ENCODE results near the gene VPS37C.
A peak's percentile ranks its signal among the peaks of the same experiment; 100 is the strongest.

Gene VPS37C

GRCh38 chr11:61147791-61148620 is 13.2 kb downstream of the VPS37C start:
- Histone ChIP-seq H3K27me3 (ENCODE audit: control insufficient read depth in 3 of 3, insufficient read depth in 3 of 3, low read depth in 1 of 3, low read length in 3 of 3) (no peaks in the 10 kb centered on the region), H3K36me3 (replicated peaks in 1 of 2; ENCODE audit: control insufficient read depth in 2 of 2, insufficient read depth in 2 of 2, low read length in 2 of 2) (no peaks in the 10 kb centered on the region), H3K27ac (replicated peaks; ENCODE audit: low read length) (no peak overlapping the region), H3K4me2 (ENCODE audit: insufficient read depth, low read length, poor library complexity, severe bottlenecking) (no peak overlapping the region), H2AK5ac (ENCODE audit: low read depth, low read length) (no peak overlapping the region), H3K4ac (ENCODE audit: low read length) (no peak overlapping the region), H2BK12ac (ENCODE audit: low read length) (no peak overlapping the region), H2BK15ac (ENCODE audit: low read length) (no peak overlapping the region), H3K4me3 (ENCODE audit: low read length in 2 of 2) (peak overlapping the region in 1 of 2 donors; percentile 31), H3K14ac (ENCODE audit: low read length) (peak overlapping the region; percentile 48), H3K23ac (ENCODE audit: low read depth, low read length, poor library complexity) (no peak overlapping the region), H4K91ac (ENCODE audit: low read depth, low read length, poor library complexity) (no peak overlapping the region), H3K79me1 (ENCODE audit: low read depth, low read length) (peaks cover 17% of the 10 kb centered on the region), H3K9me3 (replicated peaks in 1 of 2; ENCODE audit: control insufficient read depth in 2 of 2, insufficient read depth in 1 of 2, low read depth in 1 of 2, low read length in 2 of 2) (no peaks in the 10 kb centered on the region), H3K9ac (ENCODE audit: low read depth, low read length, poor library complexity) (no peak overlapping the region), H3K4me1 (ENCODE audit: control insufficient read depth in 2 of 2, insufficient read depth in 1 of 2, low read depth in 1 of 2, low read length in 2 of 2) (peaks cover 28 to 46% of the 10 kb centered on the region in 2 donors), H4K8ac (ENCODE audit: low read depth, low read length) (no peak overlapping the region), H2BK120ac (ENCODE audit: low read depth, low read length) (no peak overlapping the region), H3K18ac (ENCODE audit: low read length) (no peak overlapping the region), H2BK5ac (ENCODE audit: low read length) (no peak overlapping the region), H2AFZ (ENCODE audit: low read length) (no peak overlapping the region)
- no CpG with 5 or more reads among the region's 11 CpGs for WGBS, 2 donors (ENCODE audit: extremely low coverage in 2 of 2, insufficient read length in 2 of 2, insufficient replicate concordance in 1 of 2)
- DNase-seq (ENCODE audit: low spot score) = no peak

GRCh38 chr11:61147271-61147670 is 14.0 kb downstream of the VPS37C start:
- Histone ChIP-seq H3K79me1 (ENCODE audit: low read depth, low read length) (peaks cover 17% of the 10 kb centered on the region), H3K36me3 (replicated peaks in 1 of 2; ENCODE audit: control insufficient read depth in 2 of 2, insufficient read depth in 2 of 2, low read length in 2 of 2) (no peaks in the 10 kb centered on the region), H3K4ac (ENCODE audit: low read length) (no peak overlapping the region), H3K27ac (replicated peaks; ENCODE audit: low read length) (no peak overlapping the region), H2BK120ac (ENCODE audit: low read depth, low read length) (no peak overlapping the region), H2BK15ac (ENCODE audit: low read length) (no peak overlapping the region), H2BK5ac (ENCODE audit: low read length) (no peak overlapping the region), H2BK12ac (ENCODE audit: low read length) (no peak overlapping the region), H3K4me2 (ENCODE audit: insufficient read depth, low read length, poor library complexity, severe bottlenecking) (no peak overlapping the region), H3K27me3 (ENCODE audit: control insufficient read depth in 3 of 3, insufficient read depth in 3 of 3, low read depth in 1 of 3, low read length in 3 of 3) (no peaks in the 10 kb centered on the region), H3K18ac (ENCODE audit: low read length) (no peak overlapping the region), H4K8ac (ENCODE audit: low read depth, low read length) (no peak overlapping the region), H3K9ac (ENCODE audit: low read depth, low read length, poor library complexity) (no peak overlapping the region), H2AFZ (ENCODE audit: low read length) (no peak overlapping the region), H3K4me3 (ENCODE audit: low read length in 2 of 2) (no peak overlapping the region), H3K4me1 (ENCODE audit: control insufficient read depth in 2 of 2, insufficient read depth in 1 of 2, low read depth in 1 of 2, low read length in 2 of 2) (peaks cover 28 to 41% of the 10 kb centered on the region in 2 donors), H3K23ac (ENCODE audit: low read depth, low read length, poor library complexity) (no peak overlapping the region), H4K91ac (ENCODE audit: low read depth, low read length, poor library complexity) (no peak overlapping the region), H2AK5ac (ENCODE audit: low read depth, low read length) (no peak overlapping the region), H3K14ac (ENCODE audit: low read length) (no peak overlapping the region), H3K9me3 (replicated peaks in 1 of 2; ENCODE audit: control insufficient read depth in 2 of 2, insufficient read depth in 1 of 2, low read depth in 1 of 2, low read length in 2 of 2) (no peaks in the 10 kb centered on the region)
- no peak for DNase-seq (ENCODE audit: low spot score)
- no CpG with 5 or more reads among the region's 10 CpGs for WGBS, 2 donors (ENCODE audit: extremely low coverage in 2 of 2, insufficient read length in 2 of 2, insufficient replicate concordance in 1 of 2)

DNA sequence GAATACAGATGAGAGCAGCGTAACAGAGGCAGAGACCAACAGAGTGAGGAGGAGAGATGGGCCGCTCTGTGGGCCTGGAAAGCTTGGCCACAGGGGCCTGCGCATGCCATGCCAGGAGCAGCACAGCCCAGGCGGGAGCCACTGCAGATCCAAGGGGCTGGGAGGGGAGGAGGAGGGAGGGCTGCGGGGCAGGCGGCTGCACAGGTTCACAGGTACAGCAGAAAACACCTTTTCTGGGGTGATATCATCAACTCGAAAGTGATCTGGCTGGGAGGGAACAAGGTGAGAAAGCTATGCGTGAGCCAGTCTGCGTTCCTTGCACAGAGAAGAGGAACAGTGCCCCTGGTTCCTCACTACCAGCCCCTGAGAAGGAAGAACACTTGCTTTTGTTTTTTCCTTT is 14.8 kb downstream of the VPS37C start:
- H3K18ac ChIP-seq (ENCODE audit: low read length) = no peak overlapping the region
- WGBS, 2 donors (ENCODE audit: extremely low coverage in 2 of 2, insufficient read length in 2 of 2, insufficient replicate concordance in 1 of 2) = no CpG with 5 or more reads among the region's 9 CpGs

GRCh38 chr11:61145228-61146005 is 15.8 kb downstream of the VPS37C start:
- no peak overlapping the region for H3K14ac ChIP-seq (ENCODE audit: low read length)
- H4K8ac ChIP-seq (ENCODE audit: low read depth, low read length) = no peak overlapping the region
- H2BK12ac ChIP-seq (ENCODE audit: low read length) = no peak overlapping the region
- H3K36me3 ChIP-seq (replicated peaks in 1 of 2; ENCODE audit: control insufficient read depth in 2 of 2, insufficient read depth in 2 of 2, low read length in 2 of 2) = no peaks in the 10 kb centered on the region
- no peaks in the 10 kb centered on the region for H3K27me3 ChIP-seq (ENCODE audit: control insufficient read depth in 3 of 3, insufficient read depth in 3 of 3, low read depth in 1 of 3, low read length in 3 of 3)
- no peak overlapping the region for H2BK120ac ChIP-seq (ENCODE audit: low read depth, low read length)
- no peak overlapping the region for H3K4me3 ChIP-seq (ENCODE audit: low read length in 2 of 2)
- WGBS, 2 donors (ENCODE audit: extremely low coverage in 2 of 2, insufficient read length in 2 of 2, insufficient replicate concordance in 1 of 2) = no CpG with 5 or more reads among the region's 17 CpGs
- no peak overlapping the region for H2AK5ac ChIP-seq (ENCODE audit: low read depth, low read length)
- no peak for DNase-seq (ENCODE audit: low spot score)
- H3K9me3 ChIP-seq (replicated peaks in 1 of 2; ENCODE audit: control insufficient read depth in 2 of 2, insufficient read depth in 1 of 2, low read depth in 1 of 2, low read length in 2 of 2) = no peaks in the 10 kb centered on the region
- no peak overlapping the region for H4K91ac ChIP-seq (ENCODE audit: low read depth, low read length, poor library complexity)
- H2AFZ ChIP-seq (ENCODE audit: low read length) = no peak overlapping the region
- no peak overlapping the region for H3K4me2 ChIP-seq (ENCODE audit: insufficient read depth, low read length, poor library complexity, severe bottlenecking)
- no peak overlapping the region for H2BK15ac ChIP-seq (ENCODE audit: low read length)
- H3K27ac ChIP-seq (replicated peaks; ENCODE audit: low read length) = no peak overlapping the region
- H2BK5ac ChIP-seq (ENCODE audit: low read length) = no peak overlapping the region
- H3K9ac ChIP-seq (ENCODE audit: low read depth, low read length, poor library complexity) = no peak overlapping the region
- H3K18ac ChIP-seq (ENCODE audit: low read length) = no peak overlapping the region
- no peak overlapping the region for H3K4ac ChIP-seq (ENCODE audit: low read length)
- H3K23ac ChIP-seq (ENCODE audit: low read depth, low read length, poor library complexity) = no peak overlapping the region
- H3K4me1 ChIP-seq (ENCODE audit: control insufficient read depth in 2 of 2, insufficient read depth in 1 of 2, low read depth in 1 of 2, low read length in 2 of 2) = peaks cover 18 to 23% of the 10 kb centered on the region in 2 donors
- H3K79me1 ChIP-seq (ENCODE audit: low read depth, low read length) = peaks cover 12% of the 10 kb centered on the region

More for the DNA sequence above, 14.8 kb downstream of the VPS37C start:
- H2AK5ac ChIP-seq (ENCODE audit: low read depth, low read length) = no peak overlapping the region
- H3K27me3 ChIP-seq (ENCODE audit: control insufficient read depth in 3 of 3, insufficient read depth in 3 of 3, low read depth in 1 of 3, low read length in 3 of 3) = no peaks in the 10 kb centered on the region
- DNase-seq (ENCODE audit: low spot score) = no peak
- H2BK12ac ChIP-seq (ENCODE audit: low read length) = no peak overlapping the region
- no peak overlapping the region for H2BK120ac ChIP-seq (ENCODE audit: low read depth, low read length)
- H4K8ac ChIP-seq (ENCODE audit: low read depth, low read length) = no peak overlapping the region
- H3K79me1 ChIP-seq (ENCODE audit: low read depth, low read length) = peaks cover 14% of the 10 kb centered on the region
- H2AFZ ChIP-seq (ENCODE audit: low read length) = no peak overlapping the region
- H3K4me3 ChIP-seq (ENCODE audit: low read length in 2 of 2) = no peak overlapping the region
- H2BK5ac ChIP-seq (ENCODE audit: low read length) = no peak overlapping the region
- H3K27ac ChIP-seq (replicated peaks; ENCODE audit: low read length) = no peak overlapping the region
- H4K91ac ChIP-seq (ENCODE audit: low read depth, low read length, poor library complexity) = no peak overlapping the region
- no peak overlapping the region for H3K23ac ChIP-seq (ENCODE audit: low read depth, low read length, poor library complexity)
- H2BK15ac ChIP-seq (ENCODE audit: low read length) = no peak overlapping the region
- H3K14ac ChIP-seq (ENCODE audit: low read length) = no peak overlapping the region
- H3K9ac ChIP-seq (ENCODE audit: low read depth, low read length, poor library complexity) = no peak overlapping the region
- H3K9me3 ChIP-seq (replicated peaks in 1 of 2; ENCODE audit: control insufficient read depth in 2 of 2, insufficient read depth in 1 of 2, low read depth in 1 of 2, low read length in 2 of 2) = no peaks in the 10 kb centered on the region
- no peak overlapping the region for H3K4ac ChIP-seq (ENCODE audit: low read length)
- no peaks in the 10 kb centered on the region for H3K36me3 ChIP-seq (replicated peaks in 1 of 2; ENCODE audit: control insufficient read depth in 2 of 2, insufficient read depth in 2 of 2, low read length in 2 of 2)
- peaks cover 25 to 33% of the 10 kb centered on the region in 2 donors for H3K4me1 ChIP-seq (ENCODE audit: control insufficient read depth in 2 of 2, insufficient read depth in 1 of 2, low read depth in 1 of 2, low read length in 2 of 2)
- H3K4me2 ChIP-seq (ENCODE audit: insufficient read depth, low read length, poor library complexity, severe bottlenecking) = no peak overlapping the region

All from neuronal stem cell (in vitro differentiated cells).